SH-SY5Y (cell line): ENCODE measurements around the gene TMEM131.
A peak's percentile ranks its signal among the peaks of the same experiment; 100 is the strongest.

Source experiments
- GATA2 ChIP-seq: IDR thresholded peaks from 2 replicates; pipeline ENCODE4 v1.6.1; 2011; ENCODE audit warnings: mild to moderate bottlenecking, low read depth, low read length
- GATA3 ChIP-seq: IDR thresholded peaks from 2 replicates; pipeline ENCODE4 v1.6.1; 2011; ENCODE audit warnings: low read depth, mild to moderate bottlenecking, low read length, moderate library complexity

The TMEM131 gene

GRCh38 chr2:97931118-97931857 is 64.5 kb downstream of the TMEM131 start:
- TF ChIP-seq GATA2 (no peak), GATA3 (no peak)

- TF ChIP-seq GATA3, result no peak
- TF ChIP-seq GATA2, result no peak
These were observed 67.2 kb downstream of the TMEM131 start for GRCh38 chr2:97928591-97928990.

- TF ChIP-seq GATA2 (no peak), GATA3 (no peak)
These were observed 68.8 kb downstream of the TMEM131 start for GRCh38 chr2:97926946-97927345.

GRCh38 chr2:97924194-97924593 is 71.6 kb downstream of the TMEM131 start:
- no peak for TF ChIP-seq GATA2
- TF ChIP-seq GATA3, result no peak

DNA sequence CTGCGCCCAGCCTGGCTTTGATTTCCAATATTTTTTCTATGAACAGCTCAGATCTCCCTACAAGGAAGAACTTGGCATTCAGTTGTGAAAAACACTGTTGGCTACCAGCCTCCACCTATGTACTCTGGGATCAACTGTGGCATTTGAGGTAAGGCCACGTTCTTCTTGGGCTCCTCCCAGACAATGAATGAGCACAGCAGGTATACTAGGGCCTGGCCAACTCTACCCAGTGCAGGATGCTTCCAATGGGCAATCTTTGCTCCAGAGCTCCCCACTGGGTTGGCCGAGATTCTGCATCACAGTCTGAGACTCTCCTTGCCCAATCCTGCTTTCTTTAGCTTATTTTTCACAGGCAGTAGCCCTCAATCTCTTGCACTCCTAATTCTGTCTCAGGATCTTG is 75.9 kb downstream of the TMEM131 start:
- TF ChIP-seq GATA2 (no peak), GATA3 (no peak)

DNA sequence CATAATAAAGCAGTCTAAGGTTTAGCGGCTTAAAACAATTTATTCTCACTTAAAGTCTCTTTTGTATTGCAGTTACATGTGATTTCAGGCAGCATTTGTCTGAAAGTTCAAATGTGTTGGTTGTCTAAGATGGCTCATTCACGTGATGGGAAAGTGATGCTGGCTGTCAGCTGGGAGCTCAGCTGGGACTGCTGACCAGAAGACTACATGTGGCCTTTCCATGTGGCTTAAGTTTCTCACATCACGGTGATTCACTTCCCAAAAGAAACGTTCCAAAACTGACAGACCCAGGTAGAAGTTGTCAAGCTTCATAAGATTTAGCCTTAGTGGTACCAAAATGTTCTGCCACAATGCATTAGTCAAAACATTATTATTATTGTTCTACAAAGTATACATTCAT is 76.9 kb downstream of the TMEM131 start:
- TF ChIP-seq GATA3, result no peak
- TF ChIP-seq GATA2, result no peak

DNA sequence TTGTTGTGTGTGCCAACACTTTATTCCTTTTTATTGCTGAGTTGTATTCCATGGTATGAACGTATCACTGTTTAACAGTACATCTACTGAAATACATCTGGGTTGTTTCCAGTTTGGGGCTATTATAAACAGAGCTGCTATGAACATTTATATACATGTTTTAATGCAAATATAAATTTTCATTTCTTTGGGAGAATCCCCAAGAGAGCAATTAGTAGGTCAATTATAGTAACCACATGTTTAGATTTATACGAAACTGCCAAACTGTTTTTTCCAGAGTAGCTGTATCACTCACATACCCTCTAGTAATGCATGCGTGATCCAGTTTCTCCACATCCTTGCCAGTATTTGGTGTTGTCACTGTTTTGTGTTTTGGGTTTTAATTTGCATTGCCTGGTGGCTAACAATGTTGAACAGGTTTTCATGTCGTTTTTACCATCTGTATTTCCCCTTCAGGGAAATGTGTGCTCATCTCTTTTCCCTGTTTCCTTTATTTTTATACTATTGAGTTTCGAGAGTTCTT is 81.0 kb downstream of the TMEM131 start:
- TF ChIP-seq GATA2 (no peak), GATA3 (no peak)

DNA sequence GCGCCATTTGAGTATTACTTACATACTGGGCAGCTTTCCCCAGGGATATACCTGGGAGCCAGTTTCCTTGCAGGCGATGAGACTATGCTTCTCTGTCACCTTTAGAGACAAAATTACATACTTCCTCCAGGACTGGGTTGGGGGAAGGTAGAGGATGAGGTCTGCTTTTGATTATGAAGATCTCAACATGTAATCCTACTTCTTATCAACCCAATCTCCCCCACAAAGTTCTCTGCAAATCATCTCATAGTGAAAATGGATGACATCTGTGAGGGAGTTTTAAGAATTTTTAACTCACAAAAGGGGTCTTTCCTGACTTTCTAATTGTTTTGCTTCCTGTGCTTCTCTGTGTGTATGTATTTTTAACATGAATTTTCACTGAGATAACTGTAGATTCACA is 81.9 kb downstream of the TMEM131 start:
- peak; percentile 83 for TF ChIP-seq GATA2
- peak; percentile 87 for TF ChIP-seq GATA3

- TF ChIP-seq GATA2, result no peak
- no peak for TF ChIP-seq GATA3
These were observed 83.7 kb downstream of the TMEM131 start for GRCh38 chr2:97911922-97912575.

GRCh38 chr2:97911206-97911921 is 84.4 kb downstream of the TMEM131 start:
- TF ChIP-seq GATA3 (no peak), GATA2 (no peak)

GRCh38 chr2:97910403-97911205 is 85.1 kb downstream of the TMEM131 start:
- no peak for TF ChIP-seq GATA2
- no peak for TF ChIP-seq GATA3

- TF ChIP-seq GATA2 (no peak), GATA3 (no peak)
These were observed 87.5 kb downstream of the TMEM131 start for GRCh38 chr2:97908208-97908676.

- TF ChIP-seq GATA2 (no peak), GATA3 (no peak)
These were observed 88.2 kb downstream of the TMEM131 start for GRCh38 chr2:97907369-97908100.
